ENCODE results near the gene FAM162A. TPM values are rescaled to one million over a fixed set of nuclear protein-coding genes. Genes with fewer than 3 reads are reported as not detected.

The FAM162A gene, protein sequence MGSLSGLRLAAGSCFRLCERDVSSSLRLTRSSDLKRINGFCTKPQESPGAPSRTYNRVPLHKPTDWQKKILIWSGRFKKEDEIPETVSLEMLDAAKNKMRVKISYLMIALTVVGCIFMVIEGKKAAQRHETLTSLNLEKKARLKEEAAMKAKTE
- total RNA-seq, result 10 to 100 TPM; 48.0 to 74.5 (median 61.1) TPM

DNA sequence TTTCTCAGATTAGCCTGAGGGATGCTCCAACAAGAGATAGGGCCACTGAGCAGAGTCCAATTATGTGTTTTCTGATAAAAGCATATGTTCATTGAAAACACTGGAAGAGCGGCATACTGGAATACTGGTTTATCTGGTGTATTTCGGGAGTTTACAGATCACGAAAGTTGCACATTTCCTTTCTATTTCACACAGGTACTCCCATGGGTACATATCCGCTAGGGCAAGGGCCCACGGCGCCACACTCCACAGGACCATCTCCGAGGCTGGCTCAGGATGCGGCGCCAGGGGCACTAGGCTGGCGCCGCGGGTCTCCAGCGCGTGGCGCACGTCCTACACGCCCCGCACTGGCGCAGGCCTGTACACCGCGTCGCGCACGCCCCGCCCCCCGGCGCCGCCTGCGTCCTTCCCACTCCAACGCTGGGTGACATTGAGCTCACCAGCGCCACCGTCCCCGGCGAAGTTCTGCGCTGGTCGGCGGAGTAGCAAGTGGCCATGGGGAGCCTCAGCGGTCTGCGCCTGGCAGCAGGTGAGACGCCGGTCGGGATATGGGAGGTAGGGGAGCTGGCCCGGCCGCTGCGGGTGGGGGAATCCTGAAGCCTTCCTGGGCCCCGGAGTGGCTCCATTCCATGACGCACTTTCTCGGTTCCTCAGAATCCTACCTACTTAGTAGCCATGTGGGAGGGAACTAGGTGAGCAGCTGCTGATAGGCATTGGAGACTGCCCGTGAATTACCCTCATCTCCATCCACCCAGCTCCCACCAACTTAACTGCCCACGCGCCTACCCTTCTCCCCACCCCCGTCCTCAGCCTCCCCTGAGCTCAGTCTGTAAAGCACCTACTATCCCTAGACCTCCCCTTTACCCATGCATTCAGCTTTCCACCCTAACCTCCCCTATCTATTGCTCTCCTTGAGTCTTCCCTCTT, at the start of gene FAM162A:
Gene FAM162A (plus strand): TSS at position 412 of the 927 bp plus-strand sequence. CDS start 84 bp downstream, at position 496.
- peaks cover 0 to 58% (median 13%) of the 10 kb centered on the region in 3 donors for H3K4me1 ChIP-seq
- TF ChIP-seq, protein P1, sequence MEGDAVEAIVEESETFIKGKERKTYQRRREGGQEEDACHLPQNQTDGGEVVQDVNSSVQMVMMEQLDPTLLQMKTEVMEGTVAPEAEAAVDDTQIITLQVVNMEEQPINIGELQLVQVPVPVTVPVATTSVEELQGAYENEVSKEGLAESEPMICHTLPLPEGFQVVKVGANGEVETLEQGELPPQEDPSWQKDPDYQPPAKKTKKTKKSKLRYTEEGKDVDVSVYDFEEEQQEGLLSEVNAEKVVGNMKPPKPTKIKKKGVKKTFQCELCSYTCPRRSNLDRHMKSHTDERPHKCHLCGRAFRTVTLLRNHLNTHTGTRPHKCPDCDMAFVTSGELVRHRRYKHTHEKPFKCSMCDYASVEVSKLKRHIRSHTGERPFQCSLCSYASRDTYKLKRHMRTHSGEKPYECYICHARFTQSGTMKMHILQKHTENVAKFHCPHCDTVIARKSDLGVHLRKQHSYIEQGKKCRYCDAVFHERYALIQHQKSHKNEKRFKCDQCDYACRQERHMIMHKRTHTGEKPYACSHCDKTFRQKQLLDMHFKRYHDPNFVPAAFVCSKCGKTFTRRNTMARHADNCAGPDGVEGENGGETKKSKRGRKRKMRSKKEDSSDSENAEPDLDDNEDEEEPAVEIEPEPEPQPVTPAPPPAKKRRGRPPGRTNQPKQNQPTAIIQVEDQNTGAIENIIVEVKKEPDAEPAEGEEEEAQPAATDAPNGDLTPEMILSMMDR (IDR thresholded peaks at IDR 0.05), result peak; percentile 39 to 74 (median 50)
- peak in 3 of 4 donors; percentile 63 to 94 (median 86) for TF ChIP-seq POLR2A (IDR thresholded peaks at IDR 0.05)
- peak; percentile 52 for DNase-seq
- no peaks in the 10 kb centered on the region for H3K27me3 ChIP-seq
- peak within 1 kb of the TSS; percentile 92 to 96 (median 95) for H3K27ac ChIP-seq
- 0 to 1% methylated on average over 8 to 13 of the region's 52 CpGs for WGBS, 2 donors
- H3K36me3 ChIP-seq, result peaks cover 0 to 29% (median 0%) of the 10 kb centered on the region in 3 donors
- H3K9me3 ChIP-seq, result no peaks in the 10 kb centered on the region
- intact Hi-C loops (cut with DNase I), result no loop called here
- peak within 1 kb of the TSS; percentile 64 to 90 (median 79) for H3K4me3 ChIP-seq

DNA sequence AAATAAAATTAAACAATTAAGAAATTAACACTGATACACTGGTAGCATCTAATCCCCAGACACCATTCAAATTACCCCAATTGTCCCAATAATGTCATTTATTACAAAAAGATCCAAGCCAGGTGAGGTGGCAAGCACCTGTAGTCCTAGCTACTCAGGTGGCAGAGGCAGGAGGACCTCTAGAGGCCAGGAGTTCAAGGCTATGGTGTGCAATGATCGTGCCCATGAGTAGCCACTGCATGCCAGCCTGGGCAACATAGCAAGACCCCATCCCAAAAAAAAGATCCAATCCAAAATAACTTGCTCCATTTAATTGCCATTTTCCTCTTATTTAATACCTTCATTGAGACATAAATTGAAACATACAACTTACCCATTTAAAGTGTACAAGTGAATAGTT, 41.2 kb upstream of the FAM162A start:
- no peaks in the 10 kb centered on the region for H3K4me1 ChIP-seq
- intact Hi-C loops (cut with DNase I), result no loop called here
- H3K36me3 ChIP-seq, result peaks cover 0 to 38% (median 0%) of the 10 kb centered on the region in 3 donors
- H3K9me3 ChIP-seq, result no peaks in the 10 kb centered on the region
- H3K4me3 ChIP-seq, result no peak overlapping the region
- H3K27ac ChIP-seq, result no peak overlapping the region
- TF ChIP-seq, protein P1 (IDR thresholded peaks at IDR 0.05), result no peak
- TF ChIP-seq POLR2A (IDR thresholded peaks at IDR 0.05), result no peak
- 82 to 100% methylated on average over 1 of the region's 1 CpG for WGBS, 2 donors
- no peaks in the 10 kb centered on the region for H3K27me3 ChIP-seq
- DNase-seq, result no peak

DNA sequence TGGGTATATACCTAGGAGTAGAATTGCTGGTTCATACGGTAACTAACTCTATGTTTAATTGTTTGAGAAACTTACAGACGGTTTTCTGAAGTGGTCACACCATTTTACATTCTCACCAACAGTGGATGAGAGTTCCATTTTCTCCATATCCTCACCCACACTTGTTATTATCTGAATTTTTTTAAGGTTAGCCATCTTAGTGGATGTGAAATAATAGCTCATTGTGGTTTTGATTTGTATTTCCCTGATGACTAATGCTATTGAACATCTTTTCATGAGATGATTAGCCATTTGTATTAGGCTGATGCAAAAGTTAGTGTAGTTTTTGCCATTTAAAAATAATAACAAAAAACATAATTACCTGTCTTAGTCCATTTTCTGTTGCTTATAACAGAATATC, 40.3 kb upstream of the FAM162A start:
- intact Hi-C loops (cut with DNase I), result no loop called here

DNA sequence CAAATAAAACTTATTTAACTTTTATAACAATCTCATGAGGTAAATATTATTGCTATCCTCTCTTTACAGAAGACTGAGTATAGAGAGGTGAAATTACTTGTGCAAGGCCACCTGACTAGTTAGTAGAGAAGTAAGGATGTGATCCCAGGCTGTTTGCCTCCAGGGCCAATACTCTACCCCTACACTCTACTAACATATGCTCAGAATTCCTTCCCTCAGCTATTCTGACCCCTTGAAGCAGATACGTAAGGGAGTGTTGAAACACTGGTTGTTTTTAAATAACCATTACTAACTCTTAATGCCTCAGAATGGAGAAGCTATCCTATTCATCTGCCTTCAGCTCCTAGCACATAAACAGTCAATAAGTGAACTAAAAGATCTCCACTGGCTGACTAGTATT, 34.8 kb upstream of the FAM162A start:
- intact Hi-C loops (cut with DNase I), result no loop called here
- no peaks in the 10 kb centered on the region for H3K36me3 ChIP-seq
- TF ChIP-seq, protein P1 (IDR thresholded peaks at IDR 0.05), result no peak
- TF ChIP-seq POLR2A (IDR thresholded peaks at IDR 0.05), result no peak
- H3K4me3 ChIP-seq, result no peak overlapping the region
- no peak for DNase-seq
- no peaks in the 10 kb centered on the region for H3K27me3 ChIP-seq
- peaks cover 0 to 41% (median 5%) of the 10 kb centered on the region in 3 donors for H3K4me1 ChIP-seq
- no peak overlapping the region for H3K27ac ChIP-seq
- no peaks in the 10 kb centered on the region for H3K9me3 ChIP-seq
- 83% methylated on average over 1 of the region's 1 CpG for WGBS, 2 donors

More for the DNA sequence above, 40.3 kb upstream of the FAM162A start:
- no peak overlapping the region for H3K27ac ChIP-seq
- 73 to 82% methylated on average over 2 of the region's 2 CpGs for WGBS, 2 donors
- H3K4me1 ChIP-seq, result no peaks in the 10 kb centered on the region
- peaks cover 0 to 30% (median 0%) of the 10 kb centered on the region in 3 donors for H3K36me3 ChIP-seq
- H3K27me3 ChIP-seq, result no peaks in the 10 kb centered on the region
- DNase-seq, result no peak
- H3K9me3 ChIP-seq, result no peaks in the 10 kb centered on the region
- TF ChIP-seq, protein P1 (IDR thresholded peaks at IDR 0.05), result no peak
- no peak for TF ChIP-seq POLR2A (IDR thresholded peaks at IDR 0.05)
- no peak overlapping the region for H3K4me3 ChIP-seq

Measured in esophagus squamous epithelium (tissue), 5 donors.